HEK293T (cell line): ENCODE results near the gene CHIT1.

Experiments
- ARNT ChIP-seq: fragments of 450-650 bp; IDR thresholded peaks from 2 replicates; pipeline ENCODE4 v1.6.1; 2017; ENCODE audit warnings: mild to moderate bottlenecking
- BHLHE40 ChIP-seq: fragments of 450-650 bp; IDR thresholded peaks from 2 replicates; pipeline ENCODE4 v1.6.1; 2016; ENCODE audit warnings: mild to moderate bottlenecking, moderate library complexity, borderline replicate concordance
- FOXA1 ChIP-seq: fragments of 450-650 bp; IDR thresholded peaks from 2 replicates; pipeline ENCODE4 v1.6.1; 2016; ENCODE audit warnings: mild to moderate bottlenecking
- FOXK2 ChIP-seq: fragments of 450-650 bp; IDR thresholded peaks from 2 replicates; pipeline ENCODE4 v1.6.1; 2016; ENCODE audit warnings: mild to moderate bottlenecking
- FOXM1 ChIP-seq: fragments of 450-650 bp; IDR thresholded peaks from 2 replicates; pipeline ENCODE4 v1.6.1; 2017; ENCODE audit warnings: mild to moderate bottlenecking, borderline replicate concordance
- HDGF ChIP-seq: fragments of 450-650 bp; IDR thresholded peaks from 2 replicates; pipeline ENCODE4 v1.6.1; 2017; ENCODE audit warnings: antibody characterized with exemption, borderline replicate concordance
- L3MBTL2 ChIP-seq: fragments of 450-650 bp; conservative IDR thresholded peaks from 2 replicates; pipeline ENCODE4 v1.6.1; 2016; ENCODE audit warnings: mild to moderate bottlenecking
- LEF1 ChIP-seq: fragments of 450-650 bp; IDR thresholded peaks from 2 replicates; pipeline ENCODE4 v1.6.1; 2017; ENCODE audit warnings: mild to moderate bottlenecking, borderline replicate concordance
- NFRKB ChIP-seq: fragments of 450-650 bp; IDR thresholded peaks from 2 replicates; pipeline ENCODE4 v1.6.1; 2016; ENCODE audit warnings: mild to moderate bottlenecking, moderate library complexity
- SP1 ChIP-seq: fragments of 450-650 bp; IDR thresholded peaks from 2 replicates; pipeline ENCODE4 v1.6.1; 2017
- SUZ12 ChIP-seq: fragments of 450-650 bp; IDR thresholded peaks from 2 replicates; pipeline ENCODE4 v1.6.1; 2016; ENCODE audit warnings: mild to moderate bottlenecking
- TARDBP ChIP-seq: fragments of 450-650 bp; IDR thresholded peaks from 2 replicates; pipeline ENCODE4 v1.6.1; 2016
- ZNF384 ChIP-seq: fragments of 450-650 bp; IDR thresholded peaks from 2 replicates; pipeline ENCODE4 v1.6.1; 2016

GRCh38 chr1:203199002-203199401 lies 30.5 kb downstream of the CHIT1 start:
- TF ChIP-seq BHLHE40: no peak
- TF ChIP-seq SUZ12: no peak
- no peak for TF ChIP-seq FOXA1
- no peak for TF ChIP-seq TARDBP
- TF ChIP-seq LEF1: no peak
- TF ChIP-seq ARNT: no peak
- TF ChIP-seq FOXM1: no peak
- TF ChIP-seq SP1: no peak
- no peak for TF ChIP-seq HDGF
- TF ChIP-seq NFRKB: no peak
- no peak for TF ChIP-seq L3MBTL2
- no peak for TF ChIP-seq FOXK2
- no peak for TF ChIP-seq ZNF384
